Tongue (tissue), 2 donors: ENCODE data around the gene RERE. TPM values are rescaled to one million over a fixed set of nuclear protein-coding genes. Genes with fewer than 3 reads are reported as not detected.
"Not testable (repeated sequence)": the region's sequence is repeated elsewhere in the genome, so short reads cannot be mapped to it uniquely, and the experiment has no call there.

Experiments used
- DNase-seq: peaks from one replicate; pipeline ENCODE4 v3.0.0-alpha.2; 2015
- total RNA-seq: library from RNA; depleted of rRNA; stranded (reverse); fragments of >200 nt; gene quantifications from one replicate; pipeline ENCODE4 v1.2.3, GENCODE V29; 2014

The RERE gene
- total RNA-seq, 1 donor from 2014 or later = 76.5 TPM

DNA sequence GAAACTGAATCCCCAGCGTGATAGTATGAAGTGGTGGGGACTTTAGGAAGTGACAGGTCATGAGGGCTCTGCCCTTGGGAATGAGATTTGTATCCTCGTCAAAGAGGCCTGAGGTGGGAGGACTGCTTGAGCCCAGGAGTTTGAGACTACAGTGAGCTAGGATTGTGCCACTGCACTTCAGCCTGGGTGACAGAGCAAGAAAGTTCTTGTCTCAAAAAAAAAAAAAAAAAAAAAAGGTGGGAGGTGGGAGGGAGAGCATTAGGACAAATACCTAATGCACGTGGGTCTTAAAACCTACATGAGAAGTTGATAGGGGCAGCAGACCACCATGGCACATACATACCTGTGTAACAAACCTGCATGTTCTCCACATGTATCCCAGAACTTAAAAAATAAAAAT, 24.0 kb upstream of the RERE start:
- no peak for DNase-seq

DNA sequence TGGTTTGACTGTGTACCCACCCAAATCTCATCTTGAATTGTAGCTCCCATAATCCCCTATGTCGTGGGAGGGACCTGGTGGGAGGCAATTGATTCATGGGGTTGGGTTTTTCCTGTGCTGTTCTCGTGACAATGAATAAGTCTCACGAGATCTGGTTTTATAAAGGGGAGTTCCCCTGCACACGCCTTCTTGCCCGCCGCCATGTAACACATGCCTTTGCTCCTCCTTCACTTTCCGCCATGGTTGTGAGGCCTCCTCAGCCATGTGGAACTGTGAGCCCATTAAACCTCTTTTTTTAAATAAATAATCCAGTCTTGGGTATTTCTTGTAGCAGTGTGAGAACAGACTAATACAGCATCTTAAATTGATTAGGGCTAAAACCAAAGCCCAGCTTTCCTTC, 22.6 kb upstream of the RERE start:
- DNase-seq = no peak

GRCh38 chr1:8835941-8836643, 18.7 kb upstream of the RERE start:
- peak; percentile 50 for DNase-seq

GRCh38 chr1:8831340-8831739, 13.9 kb upstream of the RERE start:
- peak; percentile 45 for DNase-seq

- not testable (repeated sequence) for DNase-seq
These were observed 13.3 kb upstream of the RERE start for GRCh38 chr1:8830732-8831131.

- no peak for DNase-seq
These were observed 8.6 kb upstream of the RERE start for GRCh38 chr1:8825985-8826481.

GRCh38 chr1:8823295-8823664, 5.8 kb upstream of the RERE start:
- DNase-seq = no peak

DNA sequence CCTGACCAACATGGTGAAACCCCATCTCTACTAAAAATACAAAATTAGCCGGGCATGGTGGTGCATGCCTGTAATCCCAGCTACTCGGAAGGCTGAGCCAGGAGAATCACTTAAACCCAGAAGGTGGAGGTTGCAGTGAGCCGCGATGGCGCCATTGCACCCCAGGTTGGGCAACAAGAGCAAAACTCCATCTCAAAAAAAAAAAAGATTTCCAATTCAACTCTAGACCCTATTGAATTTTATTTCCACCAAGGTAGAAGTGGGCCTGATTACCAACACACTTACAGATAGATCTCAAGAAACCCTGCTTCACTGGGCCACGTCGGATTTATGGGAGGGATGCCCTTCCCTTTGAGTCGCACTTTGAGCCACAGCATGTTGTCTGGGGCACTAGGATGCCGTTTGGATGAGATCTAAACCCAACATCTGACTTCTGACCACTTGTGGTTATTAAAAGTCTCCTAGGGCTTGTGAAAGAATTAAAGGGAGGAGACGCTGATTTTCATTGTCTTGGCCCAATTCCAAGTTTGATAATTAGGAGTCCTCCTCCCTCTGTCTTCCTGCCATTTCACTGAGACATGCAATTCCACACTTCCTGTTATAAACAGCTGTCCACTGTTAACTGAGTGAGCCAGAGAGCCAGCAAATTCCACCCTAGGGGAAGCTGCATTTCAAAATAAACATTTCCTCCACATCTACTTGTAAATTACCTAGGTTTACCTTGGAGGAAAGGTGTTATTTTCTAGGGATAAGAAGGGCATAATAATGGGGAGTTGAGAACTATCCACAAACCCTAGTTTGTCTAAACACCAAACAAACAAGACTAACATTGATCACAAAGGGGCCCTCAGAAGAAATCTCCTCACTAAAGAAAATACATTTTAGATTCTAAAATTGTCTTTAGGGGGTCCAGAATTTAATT, 5.2 kb upstream of the RERE start:
- peak; percentile 87 for DNase-seq

- no peak for DNase-seq
These were observed 3.6 kb upstream of the RERE start for GRCh38 chr1:8821084-8821483.

- DNase-seq = not testable (repeated sequence)
These were observed 1.3 kb upstream of the RERE start for GRCh38 chr1:8818789-8819188.

- DNase-seq = peak; percentile 65
These were observed 910 bp upstream of the RERE start for GRCh38 chr1:8818325-8818775.

GRCh38 chr1:8816831-8817411, 519 bp downstream of the RERE start:
- DNase-seq = peak; percentile 39

- DNase-seq = peak; percentile 31
These were observed 1.2 kb downstream of the RERE start for GRCh38 chr1:8816264-8816663.

DNA sequence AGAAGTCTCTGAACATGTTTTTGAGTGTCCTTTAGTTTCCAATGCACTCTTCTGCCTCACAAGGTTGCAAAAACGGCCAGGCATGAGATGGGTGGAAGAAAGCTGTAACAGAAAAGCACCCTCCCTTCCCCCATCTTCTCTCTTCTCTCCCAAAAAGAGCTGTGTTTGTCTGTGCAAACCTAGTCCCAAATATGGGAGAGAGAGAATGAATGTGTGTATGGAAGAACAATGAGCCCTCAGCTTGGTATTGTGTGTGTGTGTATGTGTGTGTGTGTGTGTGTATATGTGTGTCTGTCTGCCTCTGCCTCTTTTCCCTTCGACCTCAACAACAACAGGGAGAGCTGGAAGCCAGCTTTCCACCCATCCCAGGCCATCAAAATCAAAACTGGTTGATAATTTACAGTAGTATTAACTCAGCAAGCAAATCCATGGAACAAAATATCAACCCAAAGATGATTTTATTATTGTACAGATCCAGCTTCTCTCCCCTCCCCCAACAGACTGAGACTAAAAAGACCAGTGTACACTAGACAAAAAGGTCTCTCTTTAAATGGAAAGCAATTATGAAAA, 1.8 kb downstream of the RERE start:
- DNase-seq = peak; percentile 49

- DNase-seq = peak; percentile 32
These were observed 2.6 kb downstream of the RERE start for GRCh38 chr1:8814865-8815264.

GRCh38 chr1:8813991-8814390, 3.4 kb downstream of the RERE start:
- no peak for DNase-seq

- no peak for DNase-seq
These were observed 4.2 kb downstream of the RERE start for GRCh38 chr1:8813016-8813763.

DNA sequence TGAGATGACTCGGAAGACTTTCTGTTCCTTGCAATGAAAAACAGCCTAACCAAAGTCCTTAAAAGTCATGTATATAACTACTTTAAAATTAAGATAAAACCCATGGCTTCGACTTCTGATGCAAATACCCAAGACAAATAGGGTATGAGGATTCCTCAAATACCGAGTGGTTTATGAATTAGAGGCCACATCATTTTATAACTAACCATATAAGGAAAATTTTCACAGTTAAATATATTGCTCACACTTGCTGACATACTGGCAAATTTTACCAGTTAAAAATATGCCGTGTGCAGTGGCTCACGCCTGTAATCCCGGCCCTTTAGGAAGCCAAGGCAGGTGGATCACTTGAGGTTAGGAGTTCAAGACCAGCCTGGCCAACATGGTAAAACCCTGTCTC, 5.4 kb downstream of the RERE start:
- no peak for DNase-seq

GRCh38 chr1:8810987-8811386, 6.5 kb downstream of the RERE start:
- no peak for DNase-seq

- DNase-seq = no peak
These were observed 8.1 kb downstream of the RERE start for GRCh38 chr1:8809342-8809736.

DNA sequence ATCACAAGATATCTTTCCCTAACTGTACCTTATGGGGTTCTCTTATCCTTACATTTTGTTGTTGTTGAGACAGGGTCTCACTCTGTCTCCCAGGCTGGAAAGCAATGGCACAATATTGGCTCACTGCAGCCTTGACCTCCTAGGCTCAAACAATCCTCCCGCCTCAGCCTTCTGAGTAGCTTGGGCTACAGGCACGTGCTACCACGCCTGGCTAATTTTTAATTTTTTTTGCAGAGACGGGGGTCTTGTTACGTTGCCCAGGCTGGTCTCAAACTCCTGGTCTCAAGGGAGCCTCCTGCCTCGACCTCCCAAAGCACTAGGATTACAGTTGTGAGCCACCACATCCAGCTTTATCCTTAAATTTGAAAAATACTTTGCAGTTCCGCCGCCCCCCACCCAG, 10.4 kb downstream of the RERE start:
- no peak for DNase-seq

- no peak for DNase-seq
These were observed 17.0 kb downstream of the RERE start for GRCh38 chr1:8800416-8800815.
